ENCODE data around the gene C6orf136.
A peak's percentile ranks its signal among the peaks of the same experiment; 100 is the strongest.

The C6orf136 gene

GRCh38 chr6:30683980-30684338 is 37.0 kb downstream of the C6orf136 start:
- FAIRE-seq (no peak), DNase-seq (ENCODE audit: insufficient read length, low spot score) (no peak)
- TF ChIP-seq POLR2A (IDR thresholded peaks at IDR 0.05; ENCODE audit: low read depth, low read length): no peak

GRCh38 chr6:30684386-30685156 is 37.6 kb downstream of the C6orf136 start:
- TF ChIP-seq POLR2A (IDR thresholded peaks at IDR 0.05; ENCODE audit: low read depth, low read length): no peak
- DNase-seq (ENCODE audit: insufficient read length, low spot score) (no peak), FAIRE-seq (no peak)

GRCh38 chr6:30685157-30686008 is 38.5 kb downstream of the C6orf136 start:
- DNase-seq (ENCODE audit: insufficient read length, low spot score): no peak
- 0 out of 2 replicates have a peak, but pooled peaks have one; percentile 32 for TF ChIP-seq POLR2A (IDR thresholded peaks at IDR 0.05; ENCODE audit: low read depth, low read length)
- no peak for FAIRE-seq

- DNase-seq (ENCODE audit: insufficient read length, low spot score) (peak; percentile 52), FAIRE-seq (no peak)
- TF ChIP-seq POLR2A (IDR thresholded peaks at IDR 0.05; ENCODE audit: low read depth, low read length): peak; percentile 57; the same call in 1 of the 2 replicates
Observed at GRCh38 chr6:30686009-30686907, 39.3 kb downstream of the C6orf136 start, which contains the start of gene PPP1R18. Gene PPP1R18 (minus strand): TSS chr6:30686645. CDS start chr6:30686018, 627 bp downstream.

DNA sequence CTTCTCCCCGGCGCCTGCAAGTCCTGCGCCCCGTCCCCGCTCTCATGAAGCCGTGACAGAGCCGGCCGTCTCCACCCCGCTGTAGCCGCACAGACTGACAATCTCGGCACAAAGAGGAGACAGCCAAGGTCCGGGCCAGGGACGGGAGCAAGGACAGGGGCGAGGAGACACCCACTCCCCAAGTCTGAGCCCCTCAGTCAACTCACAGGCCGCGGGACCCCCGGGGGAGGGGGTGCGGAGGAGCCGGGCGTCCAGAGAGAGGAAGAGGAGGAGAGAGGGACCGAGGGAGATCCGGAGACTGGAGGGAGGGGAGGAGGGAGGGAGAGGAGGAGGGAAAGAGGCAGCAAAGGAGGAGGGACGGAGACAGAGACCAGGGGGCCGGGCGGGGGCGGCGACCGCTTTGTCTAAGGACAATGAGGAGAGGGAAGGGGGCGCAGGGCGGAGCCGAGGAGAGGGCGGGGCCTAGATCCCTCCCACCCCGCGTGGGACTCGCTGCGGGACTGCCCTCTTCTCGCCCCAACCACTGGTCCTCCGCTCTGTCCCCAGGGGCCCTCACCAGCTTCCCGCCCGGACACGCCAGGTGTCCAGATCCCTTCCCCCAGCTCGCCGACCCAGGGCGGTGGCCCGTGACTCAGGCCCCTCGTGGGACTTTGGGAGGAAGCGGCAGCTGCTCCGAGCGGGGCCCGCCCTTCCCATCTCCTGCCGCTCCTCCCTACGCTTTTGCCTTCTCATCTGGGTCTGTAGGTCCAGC is 40.1 kb downstream of the C6orf136 start:
- DNase-seq (ENCODE audit: insufficient read length, low spot score): peak; percentile 92
- no peak for FAIRE-seq
- peak; percentile 54 for TF ChIP-seq POLR2A (IDR thresholded peaks at IDR 0.05; ENCODE audit: low read depth, low read length)

- DNase-seq (ENCODE audit: insufficient read length, low spot score) (no peak), FAIRE-seq (no peak)
- no peak for TF ChIP-seq POLR2A (IDR thresholded peaks at IDR 0.05; ENCODE audit: low read depth, low read length)
Observed at GRCh38 chr6:30687659-30688431, 40.9 kb downstream of the C6orf136 start.

GRCh38 chr6:30688569-30688968 is 41.6 kb downstream of the C6orf136 start:
- FAIRE-seq: no peak
- TF ChIP-seq POLR2A (IDR thresholded peaks at IDR 0.05; ENCODE audit: low read depth, low read length): no peak
- DNase-seq (ENCODE audit: insufficient read length, low spot score): no peak

- DNase-seq (ENCODE audit: insufficient read length, low spot score) (no peak), FAIRE-seq (no peak)
- no peak for TF ChIP-seq POLR2A (IDR thresholded peaks at IDR 0.05; ENCODE audit: low read depth, low read length)
Observed at GRCh38 chr6:30689022-30689865, 42.3 kb downstream of the C6orf136 start.

GRCh38 chr6:30689985-30690384 is 43.1 kb downstream of the C6orf136 start:
- TF ChIP-seq POLR2A (IDR thresholded peaks at IDR 0.05; ENCODE audit: low read depth, low read length): no peak
- FAIRE-seq: no peak
- DNase-seq (ENCODE audit: insufficient read length, low spot score): no peak

DNA sequence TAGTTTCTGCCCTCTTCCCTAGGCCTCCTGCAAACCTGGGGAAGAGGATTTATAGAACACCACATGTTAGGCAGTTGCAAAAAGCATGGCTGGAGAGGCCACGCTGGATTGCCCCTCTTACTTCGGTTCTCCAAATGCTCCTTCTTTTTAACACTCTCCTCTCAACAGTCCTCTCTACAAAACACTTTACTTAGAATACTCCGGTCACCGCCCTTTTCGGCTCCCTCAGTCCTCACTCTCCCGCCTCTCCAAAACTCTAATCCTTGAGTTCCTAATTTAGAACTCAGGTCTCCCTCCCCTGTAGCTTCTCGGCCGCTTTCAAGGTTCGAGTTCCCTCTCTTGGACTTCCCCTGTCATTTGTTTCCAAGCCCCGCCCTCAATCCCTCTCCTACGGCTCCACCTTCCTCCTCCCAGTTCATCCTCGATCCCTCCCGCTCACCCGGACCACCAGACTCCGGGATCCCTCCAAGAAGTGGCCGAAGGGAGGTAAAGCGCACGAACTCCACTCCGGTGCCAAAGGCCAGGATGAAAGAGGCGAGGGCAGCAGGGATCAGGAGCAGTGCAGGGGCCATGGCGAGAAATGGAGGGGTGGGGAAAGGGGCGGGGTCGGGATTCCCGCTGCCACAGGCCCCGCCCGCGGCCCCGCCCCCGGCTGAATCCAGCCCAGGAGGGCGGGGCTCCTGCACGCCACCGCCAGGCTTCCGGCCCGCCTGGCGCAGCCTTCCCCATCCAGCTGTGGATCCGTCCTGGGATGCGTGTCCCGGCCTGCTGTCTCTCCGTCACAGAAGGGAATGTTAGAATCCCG is 43.7 kb downstream of the C6orf136 start, which contains the start of gene NRM:
NRM (minus strand) TSS at position 582 of the 805 bp plus-strand sequence; CDS start at position 572, 10 bp downstream.
- TF ChIP-seq POLR2A (IDR thresholded peaks at IDR 0.05; ENCODE audit: low read depth, low read length): peak; percentile 46; the same call in 1 of the 2 replicates
- FAIRE-seq (no peak), DNase-seq (ENCODE audit: insufficient read length, low spot score) (peak; percentile 78)

Measured in H54 (cell line).